ENCODE results near the gene ACTR3C.

DNA sequence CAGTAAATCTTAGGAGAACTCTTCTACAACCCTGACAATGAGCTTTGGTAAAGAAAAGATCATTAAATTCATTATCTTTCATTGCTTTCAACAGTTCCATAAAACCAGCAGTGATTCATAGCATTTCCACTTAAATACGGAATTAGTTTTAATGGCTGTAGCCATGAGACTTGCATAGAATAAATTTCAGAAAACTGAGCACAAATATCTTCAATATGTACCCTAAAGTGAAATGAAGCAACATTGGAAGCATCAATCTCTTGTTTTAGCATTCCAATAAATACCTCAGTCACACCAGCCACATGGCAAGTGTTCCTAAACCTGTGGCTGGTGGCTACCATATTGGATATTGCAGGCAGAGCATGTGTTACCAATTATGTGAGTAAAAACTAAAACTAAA is 21.7 kb upstream of the ACTR3C start:
- TF ChIP-seq, protein P1, sequence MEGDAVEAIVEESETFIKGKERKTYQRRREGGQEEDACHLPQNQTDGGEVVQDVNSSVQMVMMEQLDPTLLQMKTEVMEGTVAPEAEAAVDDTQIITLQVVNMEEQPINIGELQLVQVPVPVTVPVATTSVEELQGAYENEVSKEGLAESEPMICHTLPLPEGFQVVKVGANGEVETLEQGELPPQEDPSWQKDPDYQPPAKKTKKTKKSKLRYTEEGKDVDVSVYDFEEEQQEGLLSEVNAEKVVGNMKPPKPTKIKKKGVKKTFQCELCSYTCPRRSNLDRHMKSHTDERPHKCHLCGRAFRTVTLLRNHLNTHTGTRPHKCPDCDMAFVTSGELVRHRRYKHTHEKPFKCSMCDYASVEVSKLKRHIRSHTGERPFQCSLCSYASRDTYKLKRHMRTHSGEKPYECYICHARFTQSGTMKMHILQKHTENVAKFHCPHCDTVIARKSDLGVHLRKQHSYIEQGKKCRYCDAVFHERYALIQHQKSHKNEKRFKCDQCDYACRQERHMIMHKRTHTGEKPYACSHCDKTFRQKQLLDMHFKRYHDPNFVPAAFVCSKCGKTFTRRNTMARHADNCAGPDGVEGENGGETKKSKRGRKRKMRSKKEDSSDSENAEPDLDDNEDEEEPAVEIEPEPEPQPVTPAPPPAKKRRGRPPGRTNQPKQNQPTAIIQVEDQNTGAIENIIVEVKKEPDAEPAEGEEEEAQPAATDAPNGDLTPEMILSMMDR (IDR thresholded peaks at IDR 0.05): no peak
- TF ChIP-seq POLR2A (IDR thresholded peaks at IDR 0.05): no peak

Data from testis (tissue), 2 donors.